OCI-LY7 (cell line): ENCODE data around the gene CTXN3. TPM values are rescaled to one million over a fixed set of nuclear protein-coding genes. Genes with fewer than 3 reads are reported as not detected.

ENCODE experiments used
- BruUV-seq: library from RNA; stranded (reverse); fragments of 400-500 nt; replicated peaks from 2 replicates; lab custom pipeline; 2021; lab: Mats Ljungman, UMichigan
- CTCF ChIA-PET: fragments of 300-600 bp; sonication (Branson Sonifier 250); formaldehyde crosslinking; loops from one replicate; lab custom pipeline; 2022; ENCODE audit warnings: antibody characterized with exemption; ENCODE audit not compliant: unreplicated experiment; lab: Charles Lee
- POLR2A ChIA-PET: fragments of 300-600 bp; sonication (Branson Sonifier 250); formaldehyde crosslinking; loops from one replicate; lab custom pipeline; 2022; ENCODE audit warnings: antibody characterized with exemption; lab: Charles Lee
- DNase-seq: peaks from one replicate; pipeline ENCODE4 v3.0.0-alpha.2; 2015; ENCODE audit warnings: low spot score
- H2AFZ ChIP-seq: fragments of 200-600 bp; sonication (generic), shearing (Covaris generic); 2 replicates; pipeline ENCODE4 v1.6.1; 2014; ENCODE audit warnings: mild to moderate bottlenecking, antibody characterized with exemption, low read length, moderate library complexity
- H3K27ac ChIP-seq: fragments of 200-600 bp; sonication (generic); 2 replicates; pipeline ENCODE4 v1.5.1; 2014; ENCODE audit warnings: mixed run types, low read depth, mild to moderate bottlenecking, moderate library complexity, low read length, inconsistent platforms; ENCODE audit not compliant: poor library complexity, severe bottlenecking
- H3K36me3 ChIP-seq: fragments of 200-600 bp; sonication (generic); 2 replicates; pipeline ENCODE4 v1.6.1; 2014; ENCODE audit warnings: mild to moderate bottlenecking, antibody characterized with exemption, low read length, moderate library complexity, mixed read lengths; ENCODE audit not compliant: insufficient read depth
- H3K4me1 ChIP-seq: fragments of 200-600 bp; sonication (generic); 2 replicates; pipeline ENCODE4 v1.5.1; 2014; ENCODE audit warnings: mild to moderate bottlenecking, low read length; ENCODE audit not compliant: insufficient read depth, poor library complexity, severe bottlenecking
- H3K4me2 ChIP-seq: fragments of 200-600 bp; sonication (generic); 2 replicates; pipeline ENCODE4 v1.6.1; 2014; ENCODE audit warnings: mild to moderate bottlenecking, low read length
- H3K4me3 ChIP-seq: fragments of 200-600 bp; sonication (generic); 2 replicates; pipeline ENCODE4 v1.5.1; 2014; ENCODE audit warnings: mild to moderate bottlenecking, low read depth, low read length; ENCODE audit not compliant: poor library complexity, severe bottlenecking
- H3K79me2 ChIP-seq: fragments of 200-600 bp; sonication (generic); 2 replicates; pipeline ENCODE4 v1.6.1; 2016; ENCODE audit warnings: low read depth, mild to moderate bottlenecking, low read length, moderate library complexity, mixed read lengths; ENCODE audit not compliant: insufficient read depth
- H3K9me2 ChIP-seq: fragments of 200-600 bp; sonication (generic); 2 replicates; pipeline ENCODE4 v1.6.1; 2016; ENCODE audit warnings: mild to moderate bottlenecking, low read length, mixed read lengths; ENCODE audit not compliant: insufficient read depth
- H3K9me3 ChIP-seq: fragments of 200-600 bp; sonication (generic); 2 replicates; pipeline ENCODE4 v1.6.1; 2014; ENCODE audit warnings: mild to moderate bottlenecking, mixed run types, low read length, mixed read lengths
- H4K20me1 ChIP-seq: fragments of 200-600 bp; sonication (generic); 2 replicates; pipeline ENCODE4 v1.6.1; 2014; ENCODE audit warnings: mild to moderate bottlenecking, antibody characterized with exemption, low read length, moderate library complexity, mixed read lengths; ENCODE audit not compliant: insufficient read depth
- EZH2phosphoT487 ChIP-seq: fragments of 200-600 bp; sonication (generic); IDR thresholded peaks from 2 replicates; pipeline ENCODE4 v1.6.1; 2018; ENCODE audit warnings: low read depth, borderline replicate concordance, mild to moderate bottlenecking, mixed run types, antibody characterized with exemption, low read length, moderate library complexity, mixed read lengths
- intact Hi-C: fragments of 100-400 bp; cut with micrococcal nuclease; formaldehyde crosslinking; loops from one replicate; pipeline ENCODE4 v1.10.0; 2022; ENCODE audit not compliant: unreplicated experiment
- total RNA-seq, 2 experiments: library from RNA; depleted of rRNA in 1 of 2; stranded (reverse); fragments of >200 nt in 1 of 2; shearing (Covaris generic) in 1 of 2; gene quantifications; 2 replicates each; pipeline ENCODE4 v1.2.3, GENCODE V29; 2014 to 2022
- TF ChIP-seq, protein P1 (sequence below): fragments of 200-600 bp; sonication (generic); conservative IDR thresholded peaks from 2 replicates; pipeline ENCODE4 v1.5.1; 2014; ENCODE audit warnings: mild to moderate bottlenecking, antibody characterized with exemption, low read length, moderate library complexity, mixed read lengths

The CTXN3 gene
- total RNA-seq, 2 experiments from 2014 or later: not detected

DNA sequence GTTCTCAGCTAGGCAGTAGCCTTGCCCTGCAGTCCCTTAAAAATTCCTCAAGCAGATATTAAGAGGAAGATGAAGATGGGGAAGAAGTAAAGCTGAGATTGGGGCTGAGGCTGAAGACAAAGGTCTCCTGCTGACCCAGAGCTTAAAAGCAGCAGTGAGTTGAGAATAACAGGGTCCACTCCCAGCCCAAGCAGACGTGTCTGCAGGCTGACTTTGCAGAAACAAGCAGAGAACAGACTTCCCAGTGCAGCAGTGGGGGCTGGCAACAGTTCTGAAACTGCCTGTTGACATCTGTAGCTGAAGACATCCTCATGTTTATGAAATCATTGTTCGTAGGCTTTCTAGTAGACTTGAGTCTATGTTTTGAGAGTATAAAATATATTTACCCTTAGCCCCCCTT, 1.1 kb downstream of the CTXN3 start:
- no TSS peak for BruUV-seq
- H3K4me2 ChIP-seq: no peak overlapping the region
- H3K9me3 ChIP-seq: no peaks in the 10 kb centered on the region
- no peak for TF ChIP-seq EZH2phosphoT487
- TF ChIP-seq, protein P1, sequence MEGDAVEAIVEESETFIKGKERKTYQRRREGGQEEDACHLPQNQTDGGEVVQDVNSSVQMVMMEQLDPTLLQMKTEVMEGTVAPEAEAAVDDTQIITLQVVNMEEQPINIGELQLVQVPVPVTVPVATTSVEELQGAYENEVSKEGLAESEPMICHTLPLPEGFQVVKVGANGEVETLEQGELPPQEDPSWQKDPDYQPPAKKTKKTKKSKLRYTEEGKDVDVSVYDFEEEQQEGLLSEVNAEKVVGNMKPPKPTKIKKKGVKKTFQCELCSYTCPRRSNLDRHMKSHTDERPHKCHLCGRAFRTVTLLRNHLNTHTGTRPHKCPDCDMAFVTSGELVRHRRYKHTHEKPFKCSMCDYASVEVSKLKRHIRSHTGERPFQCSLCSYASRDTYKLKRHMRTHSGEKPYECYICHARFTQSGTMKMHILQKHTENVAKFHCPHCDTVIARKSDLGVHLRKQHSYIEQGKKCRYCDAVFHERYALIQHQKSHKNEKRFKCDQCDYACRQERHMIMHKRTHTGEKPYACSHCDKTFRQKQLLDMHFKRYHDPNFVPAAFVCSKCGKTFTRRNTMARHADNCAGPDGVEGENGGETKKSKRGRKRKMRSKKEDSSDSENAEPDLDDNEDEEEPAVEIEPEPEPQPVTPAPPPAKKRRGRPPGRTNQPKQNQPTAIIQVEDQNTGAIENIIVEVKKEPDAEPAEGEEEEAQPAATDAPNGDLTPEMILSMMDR: no peak
- H3K4me3 ChIP-seq: no peak overlapping the region
- ChIA-PET CTCF (no interaction called here), POLR2A (no interaction called here)
- no peak overlapping the region for H3K27ac ChIP-seq
- no peak for DNase-seq
- intact Hi-C loops: no loop called here
- H2AFZ ChIP-seq: no peak overlapping the region
- H4K20me1 ChIP-seq: no peaks in the 10 kb centered on the region
- no peaks in the 10 kb centered on the region for H3K4me1 ChIP-seq
- H3K36me3 ChIP-seq: no peaks in the 10 kb centered on the region
- H3K9me2 ChIP-seq: no peaks in the 10 kb centered on the region
- H3K79me2 ChIP-seq: no peaks in the 10 kb centered on the region

DNA sequence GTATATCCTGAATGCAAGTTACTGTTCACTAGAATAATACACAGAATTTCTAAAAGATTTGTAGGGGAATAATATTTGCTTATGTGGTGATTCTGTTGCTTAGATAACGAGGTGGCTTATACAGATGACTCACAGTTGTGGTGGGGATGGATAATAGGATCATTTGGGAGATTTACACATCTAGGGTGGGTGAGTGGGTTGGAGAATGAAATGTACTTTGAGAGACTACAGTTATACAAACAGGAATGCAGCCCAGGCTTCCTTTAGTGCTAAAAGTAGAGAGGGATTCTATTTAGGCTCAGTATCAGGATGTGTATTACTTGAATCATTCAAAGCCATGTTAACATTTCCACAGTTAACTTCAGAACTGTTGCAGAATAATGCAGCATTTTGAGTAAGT, 1.8 kb downstream of the CTXN3 start:
- POLR2A ChIA-PET: no interaction called here
- intact Hi-C loops: no loop called here
- no peaks in the 10 kb centered on the region for H3K9me3 ChIP-seq
- H3K4me1 ChIP-seq: no peaks in the 10 kb centered on the region
- H4K20me1 ChIP-seq: no peaks in the 10 kb centered on the region
- no peaks in the 10 kb centered on the region for H3K36me3 ChIP-seq
- H3K79me2 ChIP-seq: no peaks in the 10 kb centered on the region
- TF ChIP-seq EZH2phosphoT487: no peak
- TF ChIP-seq, protein P1: no peak
- no peak overlapping the region for H2AFZ ChIP-seq
- no peak overlapping the region for H3K27ac ChIP-seq
- no peak for DNase-seq
- BruUV-seq: no TSS peak
- H3K4me3 ChIP-seq: no peak overlapping the region
- CTCF ChIA-PET: no interaction called here
- H3K4me2 ChIP-seq: no peak overlapping the region
- H3K9me2 ChIP-seq: no peaks in the 10 kb centered on the region

DNA sequence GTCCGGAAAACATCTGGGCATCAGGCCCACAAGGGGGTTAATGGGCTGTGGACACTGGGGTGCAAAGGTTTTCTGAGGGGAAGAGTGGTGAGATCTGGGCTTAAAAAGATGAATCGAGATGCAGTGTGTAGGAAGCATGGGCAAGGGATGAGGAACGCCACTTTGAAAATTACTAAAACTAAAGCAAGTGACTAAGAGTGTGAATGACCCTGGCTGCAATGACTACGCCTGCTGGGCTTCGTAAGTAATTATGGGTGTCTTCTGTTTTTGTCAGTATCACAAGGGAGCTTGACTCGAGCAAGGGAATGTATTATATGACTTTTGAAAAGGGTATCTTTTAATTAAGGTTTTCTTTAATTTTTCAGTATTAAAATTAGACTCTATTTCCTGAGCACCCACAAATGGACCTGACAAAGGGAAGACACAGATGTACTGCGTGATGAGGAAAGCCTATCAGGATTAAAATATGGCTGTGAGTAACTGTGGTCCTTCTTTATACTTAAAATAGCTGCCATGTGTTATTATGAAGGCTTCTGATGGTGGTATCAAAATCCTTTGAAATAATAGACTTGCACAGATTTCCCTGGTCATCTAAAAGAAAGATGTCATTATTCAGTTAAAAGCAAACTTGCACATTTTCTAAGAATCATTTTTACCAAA, 4.2 kb downstream of the CTXN3 start:
- H3K4me3 ChIP-seq: no peak overlapping the region
- H3K4me1 ChIP-seq: no peaks in the 10 kb centered on the region
- H3K9me2 ChIP-seq: no peaks in the 10 kb centered on the region
- ChIA-PET CTCF (no interaction called here), POLR2A (no interaction called here)
- TF ChIP-seq, protein P1: no peak
- no peak for TF ChIP-seq EZH2phosphoT487
- no peak overlapping the region for H2AFZ ChIP-seq
- no peaks in the 10 kb centered on the region for H3K79me2 ChIP-seq
- no peak for DNase-seq
- no peaks in the 10 kb centered on the region for H3K36me3 ChIP-seq
- no peak overlapping the region for H3K4me2 ChIP-seq
- no TSS peak for BruUV-seq
- H3K9me3 ChIP-seq: no peaks in the 10 kb centered on the region
- H4K20me1 ChIP-seq: no peaks in the 10 kb centered on the region
- no peak overlapping the region for H3K27ac ChIP-seq
- intact Hi-C loops: no loop called here
